T-cell (primary cell): ENCODE data around the gene PEX11G. TPM values are rescaled to one million over a fixed set of nuclear protein-coding genes. Genes with fewer than 3 reads are reported as not detected.

Source experiments
- ATAC-seq, 4 experiments: fragments of 200-7000 bp in 3 of 4; fragments of 150-1000 bp in 1 of 4; cut with Tn5 transposase; replicated peaks in 1 of 4; 1 replicate in 3 of 4; 2 replicates in 1 of 4; pipeline ENCODE4 v1.10.0; 2021; ENCODE audit warnings: moderate library complexity in 3 of 4, mild to moderate bottlenecking in 2 of 4, moderate number of reproducible peaks in 1 of 4
- CTCF ChIA-PET, 2 donors: fragments of 300-600 bp; sonication (Branson Sonifier 250); formaldehyde crosslinking; loops; one replicate each; lab custom pipeline; 2022; ENCODE audit warnings: antibody characterized with exemption in 2 of 2; lab: Charles Lee
- POLR2A ChIA-PET, 2 donors: fragments of 300-600 bp; sonication (Branson Sonifier 250); formaldehyde crosslinking; loops; one replicate each; lab custom pipeline; 2022; ENCODE audit warnings: antibody characterized with exemption in 2 of 2; lab: Charles Lee
- DNase-seq, 35 experiments: peaks; one replicate each; pipeline versions ENCODE4 v3.0.0 to v3.0.0-alpha.2; 2013 to 2023
- H3K27ac ChIP-seq: one replicate; pipeline ENCODE4 v1.5.1; 2013; ENCODE audit warnings: low read length
- H3K27me3 ChIP-seq, 2 experiments: replicated peaks in 1 of 2; 1 replicate in 1 of 2; 2 replicates in 1 of 2; pipeline versions ENCODE4 v1.6.1 to v1.7.0; 2013; ENCODE audit warnings: low read length in 1 of 2, mixed read lengths in 1 of 2; ENCODE audit not compliant: control insufficient read depth in 2 of 2, insufficient read depth in 2 of 2; ENCODE audit errors: extremely low read depth in 1 of 2
- H3K36me3 ChIP-seq, 2 donors: 1 replicate in 1 of 2; 2 replicates in 1 of 2; pipeline versions ENCODE4 v1.6.1 to v1.7.0; 2013; ENCODE audit warnings: low read length in 1 of 2; ENCODE audit not compliant: control insufficient read depth in 2 of 2, insufficient read depth in 1 of 2; ENCODE audit errors: extremely low read depth in 1 of 2
- H3K4me1 ChIP-seq, 2 experiments: 1 replicate in 1 of 2; 2 replicates in 1 of 2; pipeline versions ENCODE4 v1.6.1 to v1.7.0; 2013; ENCODE audit warnings: low read length in 2 of 2, mixed read lengths in 1 of 2; ENCODE audit not compliant: insufficient read depth in 2 of 2, control insufficient read depth in 1 of 2; ENCODE audit errors: extremely low read depth in 1 of 2
- H3K4me3 ChIP-seq, 2 donors: 1 replicate in 1 of 2; 2 replicates in 1 of 2; pipeline versions ENCODE4 v1.5.1 to v1.7.0; 2013; ENCODE audit warnings: mild to moderate bottlenecking in 2 of 2, low read length in 1 of 2, moderate library complexity in 1 of 2; ENCODE audit not compliant: control insufficient read depth in 1 of 2; ENCODE audit errors: extremely low read depth in 1 of 2
- H3K9me3 ChIP-seq: 2 replicates; pipeline ENCODE4 v1.7.0; 2013
- H3K27ac Mint-ChIP-seq, 2 donors: one replicate each; pipeline ENCODE4 v1.8.0; 2020 to 2021; ENCODE audit warnings: mild to moderate bottlenecking in 2 of 2, mixed read lengths in 2 of 2
- H3K27me3 Mint-ChIP-seq, 2 donors: one replicate each; pipeline ENCODE4 v1.8.0; 2021 to 2022; ENCODE audit warnings: mixed read lengths in 2 of 2
- H3K36me3 Mint-ChIP-seq: one replicate; pipeline ENCODE4 v1.8.0; 2021; ENCODE audit warnings: mixed read lengths
- H3K4me1 Mint-ChIP-seq, 3 donors: one replicate each; pipeline ENCODE4 v1.8.0; 2020 to 2022; ENCODE audit warnings: mixed read lengths in 3 of 3, mild to moderate bottlenecking in 1 of 3
- H3K4me3 Mint-ChIP-seq, 3 donors: one replicate each; pipeline ENCODE4 v1.8.0; 2020 to 2022; ENCODE audit warnings: mild to moderate bottlenecking in 3 of 3, mixed read lengths in 3 of 3, moderate library complexity in 3 of 3
- H3K9me3 Mint-ChIP-seq, 3 donors: one replicate each; pipeline ENCODE4 v1.8.0; 2020 to 2022; ENCODE audit warnings: mixed read lengths in 3 of 3
- WGBS: methylation state at CpG from one replicate; pipeline ENCODE4 v1.1.5; 2013; ENCODE audit warnings: missing lambda C conversion rate; ENCODE audit not compliant: insufficient coverage; 5-methylcytosine and 5-hydroxymethylcytosine counted together
- total RNA-seq, 35 experiments: library from RNA in 6 of 35; stranded (reverse) in 6 of 35; fragments of 120-200 nt in 1 of 35; gene quantifications; one replicate each; pipeline versions ENCODE4 v1.2.1 to v1.2.4 and lab custom pipeline; 2013 to 2026

Gene PEX11G
- total RNA-seq, 5 donors from 2014 or later (not counting 1 experiment from before 2014, with no cell fraction given): 0.35 to 1.1 (median 0.67) TPM; not detected in 1

- WGBS: 2% methylated on average over 33 of the region's 33 CpGs
- DNase-seq: peak in 5 of 35 experiments; percentile 12 to 47 (median 37)
- CTCF ChIA-PET: no interaction called here
These were observed 26.9 kb upstream of the PEX11G start, which contains the start of gene ZNF358 for GRCh38 chr19:7515645-7516151. ZNF358 (plus strand) TSS chr19:7516103; CDS start chr19:7519243, 3,140 bp downstream.

GRCh38 chr19:7515110-7515644 is 26.3 kb upstream of the PEX11G start:
- no peak for ATAC-seq
- Histone ChIP-seq H3K27me3 (peaks cover 2 to 34% of the 10 kb centered on the region in 2 experiments), H3K27ac (no peak overlapping the region), H3K4me1 (peaks cover 0 to 12% of the 10 kb centered on the region in 2 experiments), H3K36me3 (no peaks in the 10 kb centered on the region), H3K4me3 (no peak overlapping the region), H3K9me3 (no peaks in the 10 kb centered on the region)
- ChIA-PET CTCF (no interaction called here), POLR2A (no interaction called here)
- peaks cover 5 to 34% of the 10 kb centered on the region in 2 donors for H3K27me3 Mint-ChIP-seq
- WGBS: 92% methylated on average over 5 of the region's 13 CpGs
- H3K36me3 Mint-ChIP-seq: no peaks in the 10 kb centered on the region
- DNase-seq: no peak
- peak overlapping the region; percentile 77 to 86 (median 80) for H3K4me3 Mint-ChIP-seq
- no peaks in the 10 kb centered on the region for H3K9me3 Mint-ChIP-seq
- H3K4me1 Mint-ChIP-seq: peaks cover 9 to 21% (median 17%) of the 10 kb centered on the region in 3 donors
- H3K27ac Mint-ChIP-seq: peak overlapping the region in 1 of 2 donors; percentile 75

More at GRCh38 chr19:7515645-7516151, 26.9 kb upstream of the PEX11G start, which contains the start of gene ZNF358:
- ATAC-seq: peak; percentile 75 to 87 (median 84)
- Histone ChIP-seq H3K4me1 (peaks cover 0 to 12% of the 10 kb centered on the region in 2 experiments), H3K36me3 (no peaks in the 10 kb centered on the region), H3K4me3 (peak within 1 kb of the TSS; percentile 39 to 41), H3K27me3 (peaks cover 2 to 34% of the 10 kb centered on the region in 2 experiments), H3K9me3 (no peaks in the 10 kb centered on the region), H3K27ac (no peak within 1 kb of the TSS)
- POLR2A ChIA-PET: no interaction called here
- Mint-ChIP-seq H3K9me3 (no peaks in the 10 kb centered on the region), H3K27ac (peak within 1 kb of the TSS; percentile 5 to 75), H3K36me3 (no peaks in the 10 kb centered on the region), H3K27me3 (peaks cover 5 to 34% of the 10 kb centered on the region in 2 donors), H3K4me1 (peaks cover 9 to 21% (median 17%) of the 10 kb centered on the region in 3 donors), H3K4me3 (peak within 1 kb of the TSS; percentile 77 to 86 (median 80))

DNA sequence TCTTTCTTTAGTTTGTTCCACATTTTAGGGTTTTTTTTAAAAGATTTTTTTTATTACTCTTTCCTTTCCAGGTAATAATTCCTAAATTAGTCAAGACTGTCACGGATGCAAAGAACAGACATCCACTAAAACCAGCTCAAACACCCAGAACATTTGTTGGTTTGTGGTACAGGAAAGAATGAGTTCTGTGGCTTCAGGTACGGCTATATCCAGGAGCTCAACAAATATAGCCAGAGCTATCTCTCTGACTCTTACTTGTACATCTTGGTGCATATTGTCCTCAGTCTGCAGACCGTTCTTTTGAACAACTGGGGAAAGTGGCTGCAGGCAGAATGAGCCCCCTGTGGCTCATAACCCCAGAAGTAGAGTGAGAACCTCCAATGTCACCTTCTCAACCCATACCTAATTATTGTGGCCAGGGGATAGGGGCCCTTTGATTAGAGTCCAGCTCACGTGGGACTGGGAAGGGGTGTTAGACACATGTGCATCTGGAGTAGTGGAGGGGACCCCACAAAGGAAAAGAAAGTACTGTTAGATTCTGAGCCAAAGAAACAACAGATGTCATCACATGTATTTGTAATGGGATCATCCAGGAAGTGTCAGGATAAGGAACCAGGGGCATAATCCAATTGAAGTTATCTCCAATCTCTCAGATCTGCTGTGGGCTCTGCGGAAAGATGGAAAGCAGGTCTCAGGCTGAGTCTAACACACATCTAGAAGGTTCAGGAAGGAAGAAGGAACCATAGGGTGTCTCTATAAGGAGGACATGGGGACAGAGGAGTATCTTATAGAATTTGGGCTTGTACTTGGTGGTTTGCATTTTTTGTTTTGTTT is 25.2 kb upstream of the PEX11G start:
- Mint-ChIP-seq H3K9me3 (no peaks in the 10 kb centered on the region), H3K4me1 (peaks cover 9 to 21% (median 17%) of the 10 kb centered on the region in 3 donors), H3K27ac (no peak overlapping the region), H3K27me3 (peaks cover 5 to 34% of the 10 kb centered on the region in 2 donors), H3K4me3 (peak overlapping the region in 2 of 3 donors; percentile 29 to 86), H3K36me3 (no peaks in the 10 kb centered on the region)
- no peak for DNase-seq
- 70% methylated on average over 2 of the region's 5 CpGs for WGBS
- no peaks in the 10 kb centered on the region for H3K9me3 ChIP-seq
- POLR2A ChIA-PET: no interaction called here
- CTCF ChIA-PET: no interaction called here
- H3K27me3 ChIP-seq: peaks cover 2 to 43% of the 10 kb centered on the region in 2 experiments
- H3K4me1 ChIP-seq: peaks cover 0 to 12% of the 10 kb centered on the region in 2 experiments
- no peaks in the 10 kb centered on the region for H3K36me3 ChIP-seq
- no peak overlapping the region for H3K4me3 ChIP-seq
- no peak overlapping the region for H3K27ac ChIP-seq
- no peak for ATAC-seq

DNA sequence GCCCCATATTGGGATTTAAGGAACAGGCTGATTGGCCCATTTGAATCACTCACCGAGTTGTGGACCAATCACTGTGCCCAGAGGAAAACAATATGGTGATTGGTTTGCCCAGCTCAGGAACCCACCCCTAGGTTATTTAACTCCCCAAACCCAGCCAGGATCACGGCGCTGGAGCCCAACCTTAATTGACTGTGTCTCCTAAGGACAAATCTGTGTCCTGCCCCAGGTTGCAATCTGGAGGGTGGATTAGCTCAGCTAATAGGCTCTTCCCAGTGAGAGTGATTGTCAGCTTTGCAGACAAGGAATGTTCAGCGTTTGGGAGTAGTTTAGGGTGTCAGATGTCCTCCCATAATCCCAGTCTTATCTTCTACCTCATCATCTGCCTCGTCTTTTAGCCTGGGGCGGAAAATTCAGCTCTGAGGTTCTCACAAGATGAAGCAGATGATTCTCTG is 23.6 kb upstream of the PEX11G start:
- H3K9me3 Mint-ChIP-seq: no peaks in the 10 kb centered on the region
- no peak overlapping the region for H3K4me3 Mint-ChIP-seq
- DNase-seq (no peak), ATAC-seq (no peak)
- H3K4me1 Mint-ChIP-seq: peaks cover 9 to 18% (median 14%) of the 10 kb centered on the region in 3 donors
- ChIA-PET CTCF (no interaction called here), POLR2A (no interaction called here)
- H3K9me3 ChIP-seq: no peaks in the 10 kb centered on the region
- H3K36me3 ChIP-seq: no peaks in the 10 kb centered on the region
- no peak overlapping the region for H3K4me3 ChIP-seq
- H3K27ac Mint-ChIP-seq: no peak overlapping the region
- H3K4me1 ChIP-seq: peaks cover 0 to 12% of the 10 kb centered on the region in 2 experiments
- peaks cover 2 to 46% of the 10 kb centered on the region in 2 experiments for H3K27me3 ChIP-seq
- peaks cover 5 to 28% of the 10 kb centered on the region in 2 donors for H3K27me3 Mint-ChIP-seq
- no peaks in the 10 kb centered on the region for H3K36me3 Mint-ChIP-seq
- H3K27ac ChIP-seq: no peak overlapping the region
- WGBS: 76% methylated on average over 3 of the region's 6 CpGs

DNA sequence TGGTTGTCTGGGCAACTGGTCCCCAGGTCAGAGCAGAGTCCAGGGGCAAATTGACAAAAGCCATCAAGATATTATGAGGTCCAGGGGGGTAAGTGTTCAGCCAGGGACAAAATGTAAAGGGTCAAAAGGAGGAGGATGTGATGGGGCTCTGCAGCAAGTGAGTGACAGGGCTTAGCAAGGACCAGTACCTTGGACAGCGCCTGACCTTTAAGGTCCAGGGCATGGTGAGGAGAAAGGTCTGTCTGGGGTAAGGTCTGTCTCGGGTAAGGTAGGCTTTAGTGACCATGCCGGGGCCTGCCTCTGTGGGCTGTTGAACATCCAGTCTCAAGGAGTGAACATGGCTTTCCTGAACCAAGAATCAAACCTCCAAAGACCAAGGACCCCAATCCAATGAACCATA is 20.8 kb upstream of the PEX11G start:
- H3K27ac Mint-ChIP-seq: peak overlapping the region in 1 of 2 donors; percentile 10
- POLR2A ChIA-PET: no interaction called here
- no peak overlapping the region for H3K4me3 Mint-ChIP-seq
- ATAC-seq (no peak), DNase-seq (no peak)
- peaks cover 9 to 15% (median 10%) of the 10 kb centered on the region in 3 donors for H3K4me1 Mint-ChIP-seq
- Histone ChIP-seq H3K27ac (no peak overlapping the region), H3K9me3 (no peaks in the 10 kb centered on the region), H3K4me3 (no peak overlapping the region), H3K4me1 (peaks cover 0 to 19% of the 10 kb centered on the region in 2 experiments), H3K27me3 (peaks cover 3 to 50% of the 10 kb centered on the region in 2 experiments), H3K36me3 (no peaks in the 10 kb centered on the region)
- H3K27me3 Mint-ChIP-seq: peaks cover 8 to 22% of the 10 kb centered on the region in 2 donors
- CTCF ChIA-PET: no interaction called here
- H3K36me3 Mint-ChIP-seq: no peaks in the 10 kb centered on the region
- no peaks in the 10 kb centered on the region for H3K9me3 Mint-ChIP-seq
- WGBS: 33% methylated on average over 1 of the region's 3 CpGs

- Histone ChIP-seq H3K27me3 (peaks cover 2 to 62% of the 10 kb centered on the region in 2 experiments), H3K4me1 (peaks cover 0 to 19% of the 10 kb centered on the region in 2 experiments), H3K36me3 (no peaks in the 10 kb centered on the region), H3K9me3 (no peaks in the 10 kb centered on the region), H3K4me3 (no peak overlapping the region), H3K27ac (no peak overlapping the region)
- WGBS: 47% methylated on average over 11 of the region's 11 CpGs
- peak in 1 of 35 experiments; percentile 46 for DNase-seq
- ChIA-PET POLR2A (no interaction called here), CTCF (no interaction called here)
- peak in 1 of 4 experiments; percentile 19 for ATAC-seq
- Mint-ChIP-seq H3K4me1 (peaks cover 9 to 12% (median 10%) of the 10 kb centered on the region in 3 donors), H3K36me3 (no peaks in the 10 kb centered on the region), H3K27ac (no peak overlapping the region), H3K27me3 (peaks cover 15 to 27% of the 10 kb centered on the region in 2 donors), H3K9me3 (no peaks in the 10 kb centered on the region), H3K4me3 (no peak overlapping the region)
These were observed 19.0 kb upstream of the PEX11G start for GRCh38 chr19:7507884-7508283.
